H1 (cell line): ENCODE measurements around the gene ALDH1B1. TPM values are rescaled to one million over a fixed set of nuclear protein-coding genes. Genes with fewer than 3 reads are reported as not detected.

Experiments
- CTCF ChIA-PET: fragments of 300-600 bp; sonication (Branson Sonifier 250); formaldehyde crosslinking; loops from one replicate; lab custom pipeline; 2021; ENCODE audit not compliant: partially characterized antibody; lab: Charles Lee
- POLR2A ChIA-PET: fragments of 300-600 bp; sonication (Branson Sonifier 250); formaldehyde crosslinking; loops from one replicate; lab custom pipeline; 2021; ENCODE audit warnings: inconsistent platforms; ENCODE audit not compliant: partially characterized antibody; lab: Charles Lee
- DNase-seq, 2 experiments: peaks; one replicate each; pipeline versions ENCODE4 v3.0.0 to v3.0.0-alpha.2; 2010 to 2022; ENCODE audit warnings: low spot score in 2 of 2, low read depth in 1 of 2, mixed read lengths in 1 of 2
- FAIRE-seq: peaks from 2 replicates; lab custom pipeline; 2011; peaks lifted over from hg19 to GRCh38; lab: Jason Lieb, UNC
- H2AFZ ChIP-seq: 2 replicates; pipeline ENCODE4 v1.8.1; 2012; ENCODE audit warnings: low read length, inconsistent platforms
- H2AK5ac ChIP-seq: 2 replicates; pipeline ENCODE4 v1.6.1; 2013; ENCODE audit warnings: low read depth, low read length
- H2BK120ac ChIP-seq: replicated peaks from 2 replicates; pipeline ENCODE3; 2013; ENCODE audit warnings: low read depth, low read length, inconsistent platforms
- H2BK12ac ChIP-seq: 2 replicates; pipeline ENCODE4 v1.6.1; 2013; ENCODE audit warnings: low read depth, low read length
- H2BK15ac ChIP-seq: 2 replicates; pipeline ENCODE4 v1.6.1; 2013; ENCODE audit warnings: low read length
- H2BK20ac ChIP-seq: 2 replicates; pipeline ENCODE4 v1.6.1; 2013; ENCODE audit warnings: low read length
- H2BK5ac ChIP-seq: 2 replicates; pipeline ENCODE4 v1.6.1; 2013; ENCODE audit warnings: low read depth, low read length
- H3K14ac ChIP-seq: 2 replicates; pipeline ENCODE4 v1.6.1; 2013; ENCODE audit warnings: inconsistent platforms; ENCODE audit not compliant: insufficient read length
- H3K18ac ChIP-seq: 2 replicates; pipeline ENCODE4 v1.6.1; 2013; ENCODE audit warnings: low read length; ENCODE audit errors: extremely low read depth
- H3K23ac ChIP-seq: 2 replicates; pipeline ENCODE4 v1.6.1; 2013; ENCODE audit warnings: inconsistent platforms; ENCODE audit not compliant: insufficient read length
- H3K23me2 ChIP-seq: 2 replicates; pipeline ENCODE4 v1.6.1; 2013; ENCODE audit warnings: low read depth, low read length
- H3K27ac ChIP-seq: 2 replicates; pipeline ENCODE4 v1.6.1; 2011; ENCODE audit warnings: low read depth, low read length, inconsistent platforms
- H3K27me3 ChIP-seq, 4 experiments: replicated peaks in 1 of 4; 1 replicate in 1 of 4; 2 replicates in 3 of 4; pipeline versions ENCODE4 v1.6.1 to v1.8.1; 2011 to 2013; ENCODE audit warnings: low read length in 3 of 4, mild to moderate bottlenecking in 3 of 4, inconsistent platforms in 2 of 4, mixed read lengths in 2 of 4, moderate library complexity in 1 of 4; ENCODE audit not compliant: control insufficient read depth in 3 of 4, insufficient read depth in 3 of 4; ENCODE audit errors: extremely low read depth in 1 of 4
- H3K36me3 ChIP-seq, 4 experiments: 2 replicates each; pipeline versions ENCODE4 v1.6.1 to v1.8.1; 2011 to 2013; ENCODE audit warnings: mild to moderate bottlenecking in 4 of 4, low read length in 3 of 4, moderate library complexity in 2 of 4, control low read depth in 1 of 4, inconsistent platforms in 1 of 4; ENCODE audit not compliant: insufficient read depth in 4 of 4, control insufficient read depth in 2 of 4
- H3K4ac ChIP-seq: replicated peaks from 2 replicates; pipeline ENCODE3; 2013; ENCODE audit warnings: low read length, low read depth, mixed read lengths, inconsistent platforms; ENCODE audit not compliant: insufficient read length
- H3K4me1 ChIP-seq, 4 experiments: replicated peaks in 1 of 4; 1 replicate in 1 of 4; 2 replicates in 3 of 4; pipeline versions ENCODE4 v1.6.1 to v1.8.1; 2011 to 2013; ENCODE audit warnings: low read length in 3 of 4, inconsistent platforms in 2 of 4, mixed read lengths in 1 of 4; ENCODE audit not compliant: insufficient read depth in 4 of 4, control insufficient read depth in 3 of 4
- H3K4me2 ChIP-seq, 2 experiments: 2 replicates each; pipeline versions ENCODE4 v1.6.1 to v1.8.1; 2011 to 2013; ENCODE audit warnings: low read depth in 2 of 2, low read length in 2 of 2, control low read depth in 1 of 2, inconsistent platforms in 1 of 2, mild to moderate bottlenecking in 1 of 2; ENCODE audit not compliant: insufficient read depth in 1 of 2
- H3K4me3 ChIP-seq, 4 experiments: fragments of 200-600, 300-600 bp in 1 of 4; sonication (generic), shearing (Covaris generic), sonication (Bioruptor Twin) in 1 of 4; 2 replicates each; pipeline versions ENCODE4 v1.5.1 to v1.8.1; 2011 to 2016; ENCODE audit warnings: low read length in 4 of 4, low read depth in 3 of 4, control low read depth in 2 of 4, inconsistent platforms in 2 of 4, mild to moderate bottlenecking in 2 of 4, mixed read lengths in 1 of 4, moderate library complexity in 1 of 4; ENCODE audit not compliant: insufficient read depth in 2 of 4; ENCODE audit errors: extremely low read depth in 1 of 4
- H3K56ac ChIP-seq: replicated peaks from 2 replicates; pipeline ENCODE3; 2013; ENCODE audit warnings: low read depth, mild to moderate bottlenecking, mixed read lengths, low read length, inconsistent platforms; ENCODE audit not compliant: insufficient read length
- H3K79me1 ChIP-seq: 2 replicates; pipeline ENCODE4 v1.6.1; 2013; ENCODE audit warnings: low read depth, low read length, control low read depth
- H3K79me2 ChIP-seq, 2 experiments: 2 replicates each; pipeline versions ENCODE4 v1.6.1 to v1.8.1; 2012 to 2013; ENCODE audit warnings: low read length in 2 of 2, mild to moderate bottlenecking in 2 of 2, inconsistent platforms in 1 of 2; ENCODE audit not compliant: insufficient read depth in 2 of 2, control insufficient read depth in 1 of 2
- H3K9ac ChIP-seq, 4 experiments: replicated peaks in 1 of 4; 1 replicate in 1 of 4; 2 replicates in 3 of 4; pipeline versions ENCODE4 v1.6.1 to v1.8.1; 2011 to 2013; ENCODE audit warnings: low read depth in 3 of 4, low read length in 3 of 4, control low read depth in 2 of 4, mild to moderate bottlenecking in 2 of 4, moderate library complexity in 2 of 4, inconsistent platforms in 1 of 4; ENCODE audit errors: extremely low read depth in 1 of 4
- H3K9me3 ChIP-seq, 2 experiments: 2 replicates each; pipeline versions ENCODE4 v1.6.1 to v1.8.1; 2012 to 2013; ENCODE audit warnings: mild to moderate bottlenecking in 2 of 2, moderate library complexity in 2 of 2, control low read depth in 1 of 2, inconsistent platforms in 1 of 2, low read depth in 1 of 2, low read length in 1 of 2, mixed read lengths in 1 of 2; ENCODE audit not compliant: insufficient read depth in 2 of 2
- H4K20me1 ChIP-seq, 2 experiments: replicated peaks in 1 of 2; 2 replicates each; pipeline versions ENCODE3 to v1.8.1; 2011 to 2013; ENCODE audit warnings: inconsistent platforms in 2 of 2, low read length in 2 of 2, mild to moderate bottlenecking in 1 of 2; ENCODE audit not compliant: insufficient read depth in 2 of 2, control insufficient read depth in 1 of 2
- H4K5ac ChIP-seq: 2 replicates; pipeline ENCODE4 v1.6.1; 2013; ENCODE audit warnings: low read length, low read depth, mixed read lengths, inconsistent platforms; ENCODE audit not compliant: insufficient read length
- H4K8ac ChIP-seq: 2 replicates; pipeline ENCODE4 v1.8.0; 2013; ENCODE audit warnings: mild to moderate bottlenecking, moderate library complexity, low read length, inconsistent platforms; ENCODE audit not compliant: insufficient read depth; ENCODE audit errors: extremely low read depth
- H4K91ac ChIP-seq: replicated peaks from 2 replicates; pipeline ENCODE3; 2013; ENCODE audit warnings: low read length, mixed read lengths, inconsistent platforms; ENCODE audit not compliant: insufficient read length
- ASH2L ChIP-seq: fragments of 200-600, 300-600 bp; sonication (generic); IDR thresholded peaks from one replicate; pipeline ENCODE4 v1.7.1; 2017; ENCODE audit warnings: low read length
- ATF2 ChIP-seq: IDR thresholded peaks from 2 replicates; pipeline ENCODE4 v1.6.1; 2012; ENCODE audit warnings: low read length, inconsistent platforms
- CBX8 ChIP-seq: fragments of 300-800, 300-1000 bp; sonication (generic); IDR thresholded peaks from 2 replicates; pipeline ENCODE4 v1.7.1; 2016; ENCODE audit warnings: low read depth, low read length, borderline replicate concordance
- CHD1 ChIP-seq: IDR thresholded peaks from 2 replicates; pipeline ENCODE4 v1.6.1; 2012; ENCODE audit warnings: low read depth, low read length, improper control_type of control experiment
- GABPA ChIP-seq: IDR thresholded peaks from 2 replicates; pipeline ENCODE4 v1.6.1; 2011; ENCODE audit warnings: mild to moderate bottlenecking, low read length, moderate library complexity, borderline replicate concordance; ENCODE audit not compliant: insufficient read depth
- GTF2F1 ChIP-seq: IDR thresholded peaks from 2 replicates; pipeline ENCODE4 v1.6.1; 2012; ENCODE audit warnings: low read depth, low read length, improper control_type of control experiment, borderline replicate concordance
- MAFK ChIP-seq: IDR thresholded peaks from 2 replicates; pipeline ENCODE4 v1.6.1; 2012; ENCODE audit warnings: low read depth, mild to moderate bottlenecking, improper control_type of control experiment, low read length
- NANOG ChIP-seq: IDR thresholded peaks from 2 replicates; pipeline ENCODE4 v1.6.1; 2011; ENCODE audit warnings: low read length, low read depth, mild to moderate bottlenecking, inconsistent platforms; ENCODE audit not compliant: insufficient read depth, poor library complexity, severe bottlenecking
- POLR2AphosphoS5 ChIP-seq: IDR thresholded peaks from 2 replicates; pipeline ENCODE4 v1.6.1; 2011; ENCODE audit warnings: low read depth, low read length
- SP2 ChIP-seq: IDR thresholded peaks from 2 replicates; pipeline ENCODE4 v1.6.1; 2012; ENCODE audit warnings: mild to moderate bottlenecking, low read length, inconsistent platforms
- SRF ChIP-seq: IDR thresholded peaks from 2 replicates; pipeline ENCODE4 v1.6.1; 2011; ENCODE audit warnings: mild to moderate bottlenecking, low read depth, low read length, moderate library complexity
- TAF1 ChIP-seq: IDR thresholded peaks from 2 replicates; pipeline ENCODE4 v1.6.1; 2011; ENCODE audit warnings: mild to moderate bottlenecking, low read depth, low read length
- TAF7 ChIP-seq: optimal IDR thresholded peaks from 2 replicates; pipeline ENCODE3; 2011; ENCODE audit warnings: low read depth, mild to moderate bottlenecking, inconsistent platforms, low read length, moderate library complexity, borderline replicate concordance
- WGBS, 2 experiments: shearing (Covaris generic) in 1 of 2; methylation state at CpG; one replicate each; pipeline versions ENCODE4 v1.1.6 to v1.1.7; 2013 to 2015; ENCODE audit warnings: low lambda C conversion rate in 2 of 2, mixed read lengths in 2 of 2, inconsistent platforms in 1 of 2, low coverage in 1 of 2, missing lambda C conversion rate in 1 of 2; ENCODE audit not compliant: insufficient replicate concordance in 2 of 2, insufficient coverage in 1 of 2, insufficient read length in 1 of 2; ENCODE audit errors: extremely low coverage in 1 of 2, missing lambda C conversion rate in 1 of 2; 5-methylcytosine and 5-hydroxymethylcytosine counted together
- polyA plus RNA-seq, 7 experiments: library from polyadenylated mRNA; depleted of rRNA in 3 of 7; stranded (reverse) in 5 of 7; unstranded in 2 of 7; fragments of >200 nt in 5 of 7; fragments of 200-250 nt in 2 of 7; gene quantifications; 1 replicate in 5 of 7; 2 replicates in 1 of 7; 4 replicates in 1 of 7; pipeline versions ENCODE4 v1.2.1 to v1.2.3, GENCODE V29; 2011 to 2013; ENCODE audit warnings: missing spikeins in 2 of 7, mixed read lengths in 2 of 7
- total RNA-seq: library from RNA; stranded (reverse); fragmentation: NEBNext Ultra II Directional; extraction: Animal tissue kit (Norgen Biotek cat#: 25700); gene quantifications from 2 replicates; pipeline ENCODE4 v1.2.1, GENCODE V29; 2021

The ALDH1B1 gene
- total and polyA plus RNA-seq, 2 of the 8 experiments (the other 6 are each of a cell fraction or from before 2014, with no cell fraction given): 41.6 to 78.7 TPM

DNA sequence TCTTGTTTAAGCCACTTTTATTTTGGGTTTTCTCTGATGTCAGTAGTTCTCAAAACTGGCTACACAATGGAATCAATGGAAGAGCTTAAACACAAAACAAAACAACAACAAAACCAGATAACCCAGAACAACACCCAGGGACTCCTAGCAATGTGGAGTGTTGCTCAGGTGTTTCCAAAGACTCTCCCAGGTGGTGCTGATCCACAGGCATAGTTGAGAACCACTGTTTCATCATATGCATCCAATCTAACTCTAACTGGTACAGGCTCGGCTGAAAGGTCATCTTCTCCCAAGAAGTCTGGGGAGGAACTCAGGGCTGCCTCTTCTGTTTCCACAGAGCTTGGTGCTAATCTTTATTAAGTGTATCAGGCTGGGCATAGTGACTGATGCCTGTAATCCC is 5.4 kb upstream of the ALDH1B1 start:
- 90% methylated on average over 1 of the region's 1 CpG; no CpG with 5 or more reads in 1 of the 2 experiments for WGBS, 2 experiments
- H3K27ac ChIP-seq: no peak overlapping the region
- H3K36me3 ChIP-seq: no peaks in the 10 kb centered on the region
- no peak overlapping the region for H3K23ac ChIP-seq
- H2BK15ac ChIP-seq: no peak overlapping the region
- ChIA-PET POLR2A (no interaction called here), CTCF (interaction anchor here (1.1 to 2.2 kb wide), 2 partner anchors 30 to 53 kb away, joined by 4 to 11 read pairs; no protein-coding TSS in a partner anchor)
- no peak overlapping the region for H4K5ac ChIP-seq
- no peak overlapping the region for H3K18ac ChIP-seq
- H2AFZ ChIP-seq: no peak overlapping the region
- H3K9me3 ChIP-seq: no peaks in the 10 kb centered on the region
- H2BK120ac ChIP-seq: no peak overlapping the region
- no peak overlapping the region for H3K4me2 ChIP-seq
- no peak overlapping the region for H4K8ac ChIP-seq
- no peak overlapping the region for H2BK5ac ChIP-seq
- H3K56ac ChIP-seq: no peak overlapping the region
- H3K79me1 ChIP-seq: no peaks in the 10 kb centered on the region
- no peak overlapping the region for H2BK12ac ChIP-seq
- H3K14ac ChIP-seq: no peak overlapping the region
- 0 out of 2 replicates have a peak, but pooled peaks cover 3% of the 10 kb centered on the region for H3K23me2 ChIP-seq
- no peaks in the 10 kb centered on the region for H3K79me2 ChIP-seq
- H3K4ac ChIP-seq: no peak overlapping the region
- no peak overlapping the region for H3K9ac ChIP-seq
- peaks cover 0 to 5% (median 2%) of the 10 kb centered on the region in 4 experiments; a peak in 1 of 7 replicates for H3K4me1 ChIP-seq
- DNase-seq (no peak), FAIRE-seq (no peak)
- no peak overlapping the region for H4K91ac ChIP-seq
- no peak overlapping the region for H2AK5ac ChIP-seq
- no peak overlapping the region for H3K4me3 ChIP-seq
- no peaks in the 10 kb centered on the region for H4K20me1 ChIP-seq
- H2BK20ac ChIP-seq: no peak overlapping the region
- H3K27me3 ChIP-seq: peaks cover 2 to 30% (median 13%) of the 10 kb centered on the region in 4 experiments
- no peak for TF ChIP-seq POLR2AphosphoS5
- TF ChIP-seq SP2: no peak
- TF ChIP-seq TAF1: no peak
- TF ChIP-seq MAFK: no peak
- no peak for TF ChIP-seq GABPA
- TF ChIP-seq CHD1: no peak
- TF ChIP-seq CBX8: no peak
- no peak for TF ChIP-seq GTF2F1
- TF ChIP-seq NANOG: no peak
- no peak for TF ChIP-seq SRF
- no peak for TF ChIP-seq ATF2
- TF ChIP-seq TAF7: no peak
- no peak for TF ChIP-seq ASH2L
